Activated T-cell treated with anti-CD3 and anti-CD28 coated beads for 48 hours (primary cell): ENCODE measurements around the gene PARP14.

Source experiments
- DNase-seq: peaks from one replicate; pipeline ENCODE4 v3.0.0-alpha.2; 2020; ENCODE audit warnings: low read depth

Gene PARP14

GRCh38 chr3:122773944-122774509, 93.4 kb downstream of the PARP14 start:
- DNase-seq: no peak

DNA sequence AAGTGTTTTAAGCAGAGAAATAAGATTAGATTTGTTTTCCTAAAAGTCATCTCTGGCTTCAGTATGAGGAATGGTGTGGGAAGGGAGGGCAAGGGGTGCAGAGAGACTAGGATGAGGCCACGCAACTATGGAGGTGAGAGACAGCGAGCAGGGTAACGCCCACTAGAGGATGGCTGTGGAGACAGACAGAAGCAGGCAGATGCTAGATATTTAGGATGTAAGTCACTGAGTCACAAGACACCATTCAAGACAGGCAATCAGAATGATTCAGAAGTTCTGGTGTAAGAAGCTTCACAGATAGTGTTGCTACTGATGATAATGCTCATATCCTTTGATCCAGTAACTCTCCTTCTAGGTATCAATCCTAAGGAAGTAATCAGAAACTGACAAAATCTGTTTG, 93.9 kb downstream of the PARP14 start:
- DNase-seq: no peak

DNA sequence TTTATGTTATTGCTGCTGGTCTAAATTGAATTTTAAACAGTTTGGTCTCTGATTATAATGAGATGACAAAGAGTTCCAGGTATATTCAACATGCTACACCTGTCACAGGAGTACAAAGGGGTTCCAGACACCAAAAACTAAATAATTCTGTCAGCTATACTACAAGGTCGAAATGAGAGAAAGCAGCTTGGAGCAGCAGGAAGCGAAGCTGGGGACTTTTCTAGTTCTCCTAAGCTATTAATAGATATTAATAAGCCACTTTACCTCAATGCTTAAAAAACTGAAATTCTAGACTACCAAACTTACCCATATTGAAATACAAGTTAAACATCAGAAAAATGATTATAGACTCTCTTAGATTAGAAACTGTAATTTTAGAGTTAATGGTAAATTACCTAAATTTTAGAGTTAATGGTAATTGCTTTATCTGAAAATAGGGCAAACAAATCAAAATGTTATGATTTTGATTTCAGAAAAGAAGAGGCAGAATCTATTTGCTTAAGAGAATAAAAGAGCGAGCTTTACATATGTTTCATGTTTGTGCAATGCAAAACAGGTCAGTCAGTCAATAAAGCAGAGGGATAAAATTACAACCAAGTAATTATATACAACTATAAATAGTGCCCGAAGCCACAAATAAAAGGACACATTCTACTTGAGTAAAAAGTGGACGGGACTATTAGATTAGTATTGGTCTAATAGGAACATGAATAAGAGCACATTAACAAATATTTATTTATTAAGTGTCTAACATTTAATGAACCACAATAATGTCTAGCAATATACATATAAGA, 96.2 kb downstream of the PARP14 start:
- DNase-seq: no peak

- DNase-seq: no peak
Observed at GRCh38 chr3:122777563-122777962, 96.9 kb downstream of the PARP14 start.
